Lung (tissue), 12 donors: ENCODE measurements around the gene MCAT. TPM values are rescaled to one million over a fixed set of nuclear protein-coding genes. Genes with fewer than 3 reads are reported as not detected.

Experiments
- ATAC-seq: fragments of 200-7000 bp; cut with Tn5 transposase; one replicate; pipeline ENCODE4 v1.9.1; 2020; ENCODE audit warnings: moderate number of reproducible peaks; ENCODE audit not compliant: insufficient read depth, low FRiP score
- DNase-seq, 3 donors: peaks; one replicate each; pipeline ENCODE4 v3.0.0-alpha.2; 2013 to 2017
- H3K27ac ChIP-seq, 2 donors: one replicate each; pipeline ENCODE4 v1.5.1; 2013; ENCODE audit warnings: mild to moderate bottlenecking in 2 of 2, moderate library complexity in 2 of 2, control low read depth in 1 of 2, inconsistent platforms in 1 of 2, low read depth in 1 of 2, low read length in 1 of 2
- H3K27me3 ChIP-seq, 3 donors: one replicate each; pipeline ENCODE4 v1.5.1; 2013; ENCODE audit warnings: low read length in 2 of 3; ENCODE audit not compliant: control insufficient read depth in 3 of 3, insufficient read depth in 3 of 3
- H3K36me3 ChIP-seq, 4 donors: one replicate each; pipeline ENCODE4 v1.5.1; 2013; ENCODE audit warnings: low read length in 4 of 4, mild to moderate bottlenecking in 1 of 4, moderate library complexity in 1 of 4; ENCODE audit not compliant: control insufficient read depth in 4 of 4, insufficient read depth in 4 of 4
- H3K4me1 ChIP-seq, 5 donors: one replicate each; pipeline ENCODE4 v1.5.1; 2013; ENCODE audit warnings: low read length in 5 of 5, mild to moderate bottlenecking in 2 of 5, moderate library complexity in 1 of 5; ENCODE audit not compliant: control insufficient read depth in 5 of 5, insufficient read depth in 5 of 5
- H3K4me3 ChIP-seq: one replicate; pipeline ENCODE4 v1.5.1; 2013; ENCODE audit warnings: mild to moderate bottlenecking, control low read depth, moderate library complexity
- H3K9ac ChIP-seq, 2 donors: one replicate each; pipeline ENCODE4 v1.5.1; 2013; ENCODE audit warnings: low read length in 2 of 2, control low read depth in 1 of 2; ENCODE audit not compliant: insufficient read depth in 1 of 2
- H3K9me3 ChIP-seq, 4 donors: one replicate each; pipeline ENCODE4 v1.5.1; 2013; ENCODE audit warnings: low read length in 3 of 4, mild to moderate bottlenecking in 1 of 4, moderate library complexity in 1 of 4; ENCODE audit not compliant: control insufficient read depth in 4 of 4, insufficient read depth in 3 of 4
- CTCF ChIP-seq: IDR thresholded peaks from 2 replicates; pipeline ENCODE4 v1.5.1; 2012; ENCODE audit warnings: mild to moderate bottlenecking; ENCODE audit errors: control extremely low read depth, extremely low read depth
- WGBS, 2 donors: extraction: QIAGEN DNeasy Blood & Tissue Kit; methylation state at CpG; one replicate each; pipeline ENCODE4 v1.1.7; 2013; 5-methylcytosine and 5-hydroxymethylcytosine counted together
- polyA plus RNA-seq, 2 donors: library from polyadenylated mRNA; stranded (reverse); fragments of 200-250 nt; gene quantifications; one replicate each; pipeline ENCODE4 v1.2.1, GENCODE V29; 2013
- total RNA-seq, 2 donors: library from RNA; depleted of rRNA in 1 of 2; stranded (reverse); fragments of >200 nt in 1 of 2; gene quantifications; one replicate each; pipeline ENCODE4 v1.2.1, GENCODE V29; 2014 to 2021
- donor health status: control.
- donor health status: control.
- donor health status: Bipolar disorder and iron deficiency.
- donor health status: healthy.
- donor health status: DM: yes; HTN: yes; CAD: no.

Gene MCAT
- total and polyA plus RNA-seq, 4 donors, result 15.6 to 23.9 (median 21.0) TPM

GRCh38 chr22:43155789-43156188, 12.6 kb upstream of the MCAT start:
- Histone ChIP-seq H3K4me1 (peaks cover 0 to 20% (median 12%) of the 10 kb centered on the region in 5 donors), H3K36me3 (peaks cover 0 to 17% (median 1%) of the 10 kb centered on the region in 4 donors), H3K27me3 (no peaks in the 10 kb centered on the region), H3K4me3 (no peak overlapping the region), H3K9ac (no peak overlapping the region), H3K9me3 (no peaks in the 10 kb centered on the region), H3K27ac (no peak overlapping the region)
- ATAC-seq (no peak), DNase-seq (no peak)
- WGBS, 2 donors, result 58 to 87% methylated on average over 5 of the region's 5 CpGs
- TF ChIP-seq CTCF, result no peak

GRCh38 chr22:43154887-43155536, 11.8 kb upstream of the MCAT start:
- DNase-seq (no peak), ATAC-seq (no peak)
- Histone ChIP-seq H3K36me3 (peaks cover 0 to 14% (median 0%) of the 10 kb centered on the region in 4 donors), H3K9ac (no peak overlapping the region), H3K4me3 (no peak overlapping the region), H3K27me3 (no peaks in the 10 kb centered on the region), H3K4me1 (peaks cover 0 to 20% (median 12%) of the 10 kb centered on the region in 5 donors), H3K9me3 (no peaks in the 10 kb centered on the region), H3K27ac (peak overlapping the region in 1 of 2 donors; percentile 36)
- 67 to 82% methylated on average over 27 of the region's 27 CpGs for WGBS, 2 donors
- TF ChIP-seq CTCF, result no peak

- no peaks in the 10 kb centered on the region for H3K27me3 ChIP-seq
- peaks cover 0 to 6% (median 0%) of the 10 kb centered on the region in 4 donors for H3K36me3 ChIP-seq
- TF ChIP-seq CTCF, result no peak
- DNase-seq (no peak), ATAC-seq (no peak)
- H3K4me1 ChIP-seq, result peaks cover 0 to 19% (median 12%) of the 10 kb centered on the region in 5 donors
- 47 to 63% methylated on average over 9 of the region's 9 CpGs for WGBS, 2 donors
- H3K4me3 ChIP-seq, result no peak overlapping the region
- no peak overlapping the region for H3K27ac ChIP-seq
- H3K9me3 ChIP-seq, result no peaks in the 10 kb centered on the region
- no peak overlapping the region for H3K9ac ChIP-seq
These were observed 10.7 kb upstream of the MCAT start for GRCh38 chr22:43153899-43154298.
